ENCODE measurements around the gene FBLN1.

Gene FBLN1

DNA sequence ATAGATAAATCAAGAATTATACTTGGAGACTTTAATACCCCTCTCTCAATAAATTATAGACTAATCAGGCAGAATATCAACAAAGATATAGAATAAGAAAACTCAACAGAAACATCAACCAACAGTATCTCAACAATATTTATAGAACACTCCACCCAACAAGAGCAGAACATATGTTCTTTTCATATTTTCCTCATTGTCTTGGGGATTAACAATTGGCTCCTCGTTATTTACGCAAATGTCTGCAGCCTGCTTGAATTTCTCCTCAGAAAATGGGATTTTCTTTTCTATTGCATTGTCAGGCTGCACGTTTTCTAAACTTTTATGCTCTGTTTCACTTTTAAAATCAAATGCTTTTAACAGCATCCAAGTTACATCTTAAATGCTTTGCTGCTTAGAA, 37.0 kb upstream of the FBLN1 start:
- no peak overlapping the region for H3K27ac ChIP-seq
- TF ChIP-seq, protein P1, sequence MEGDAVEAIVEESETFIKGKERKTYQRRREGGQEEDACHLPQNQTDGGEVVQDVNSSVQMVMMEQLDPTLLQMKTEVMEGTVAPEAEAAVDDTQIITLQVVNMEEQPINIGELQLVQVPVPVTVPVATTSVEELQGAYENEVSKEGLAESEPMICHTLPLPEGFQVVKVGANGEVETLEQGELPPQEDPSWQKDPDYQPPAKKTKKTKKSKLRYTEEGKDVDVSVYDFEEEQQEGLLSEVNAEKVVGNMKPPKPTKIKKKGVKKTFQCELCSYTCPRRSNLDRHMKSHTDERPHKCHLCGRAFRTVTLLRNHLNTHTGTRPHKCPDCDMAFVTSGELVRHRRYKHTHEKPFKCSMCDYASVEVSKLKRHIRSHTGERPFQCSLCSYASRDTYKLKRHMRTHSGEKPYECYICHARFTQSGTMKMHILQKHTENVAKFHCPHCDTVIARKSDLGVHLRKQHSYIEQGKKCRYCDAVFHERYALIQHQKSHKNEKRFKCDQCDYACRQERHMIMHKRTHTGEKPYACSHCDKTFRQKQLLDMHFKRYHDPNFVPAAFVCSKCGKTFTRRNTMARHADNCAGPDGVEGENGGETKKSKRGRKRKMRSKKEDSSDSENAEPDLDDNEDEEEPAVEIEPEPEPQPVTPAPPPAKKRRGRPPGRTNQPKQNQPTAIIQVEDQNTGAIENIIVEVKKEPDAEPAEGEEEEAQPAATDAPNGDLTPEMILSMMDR (IDR thresholded peaks at IDR 0.05), result no peak
- intact Hi-C loops (cut with DNase I; ENCODE audit: low total_unique reads), result no loop called here
- H3K9me3 ChIP-seq, result peaks cover 0 to 5% (median 4%) of the 10 kb centered on the region in 3 donors
- H3K4me1 ChIP-seq, result peaks cover 0 to 29% (median 18%) of the 10 kb centered on the region in 4 donors
- DNase-seq, result no peak
- H3K4me3 ChIP-seq, result no peak overlapping the region
- no peaks in the 10 kb centered on the region for H3K36me3 ChIP-seq
- no peaks in the 10 kb centered on the region for H3K27me3 ChIP-seq

DNA sequence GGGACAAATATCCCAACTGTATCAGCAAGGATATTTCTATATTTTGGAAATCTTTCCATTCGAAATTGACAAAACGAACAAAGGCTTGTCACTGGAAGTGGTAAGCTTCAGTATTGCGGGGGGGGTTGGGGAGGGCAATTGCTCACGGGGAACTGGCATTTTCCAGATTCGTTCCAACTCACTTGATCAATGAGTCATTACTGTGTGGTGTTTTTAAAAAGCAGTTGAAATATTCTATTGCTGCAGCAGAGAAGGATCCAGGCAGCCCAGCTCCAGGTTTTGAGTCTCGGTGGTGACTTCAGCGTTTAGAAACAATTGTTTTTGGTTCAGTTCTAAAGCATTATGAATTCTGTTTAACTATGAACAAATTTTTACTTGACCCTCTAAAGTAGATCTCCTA, 33.8 kb upstream of the FBLN1 start:
- Histone ChIP-seq H3K27me3 (no peaks in the 10 kb centered on the region), H3K36me3 (no peaks in the 10 kb centered on the region), H3K27ac (peak overlapping the region; percentile 77 to 78), H3K4me1 (peaks cover 0 to 53% (median 27%) of the 10 kb centered on the region in 4 donors), H3K9me3 (peaks cover 0 to 5% (median 4%) of the 10 kb centered on the region in 3 donors), H3K4me3 (no peak overlapping the region)
- intact Hi-C loops (cut with DNase I; ENCODE audit: low total_unique reads), result no loop called here
- DNase-seq, result peak; percentile 52 to 76
- TF ChIP-seq, protein P1 (IDR thresholded peaks at IDR 0.05), result no peak

DNA sequence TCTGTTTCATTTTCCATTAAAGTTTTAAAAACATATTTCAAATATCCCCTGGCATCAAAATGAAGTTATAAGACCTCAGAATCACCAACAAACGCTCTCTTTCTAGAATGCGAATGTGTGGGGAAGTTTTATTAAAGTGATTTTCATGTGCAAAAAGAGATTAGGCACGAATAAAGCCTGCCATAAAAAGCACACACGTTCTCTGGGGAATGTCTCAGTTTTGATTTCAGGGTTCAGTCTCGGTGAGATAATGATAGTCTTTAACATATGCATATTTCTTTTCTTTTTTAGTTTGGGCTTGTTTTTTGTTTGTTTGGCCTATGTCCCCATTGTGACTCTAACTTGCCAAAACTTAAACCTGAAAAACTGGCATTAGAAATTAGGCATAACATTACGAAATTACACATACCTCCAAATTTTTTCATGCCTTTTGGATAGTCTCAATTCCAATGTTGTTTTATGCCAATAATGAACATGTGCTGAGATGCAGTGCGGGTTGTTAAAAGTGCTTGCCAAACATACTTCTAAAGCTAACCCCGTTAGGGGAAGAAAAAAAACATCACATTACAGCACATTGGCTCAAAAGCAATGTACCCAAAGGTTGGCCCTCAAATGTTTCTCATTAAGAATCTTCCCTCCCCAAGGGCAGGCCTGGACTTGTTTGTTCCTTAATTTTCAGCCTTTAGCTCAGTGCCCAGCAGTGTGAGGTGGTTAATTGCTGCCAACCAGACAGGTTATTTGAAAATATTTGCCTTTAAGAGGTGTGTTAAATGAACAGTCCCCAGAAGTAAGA, 33.2 kb upstream of the FBLN1 start:
- H3K9me3 ChIP-seq, result peaks cover 0 to 5% (median 4%) of the 10 kb centered on the region in 3 donors
- peak in 1 of 2 donors; percentile 53 for DNase-seq
- H3K27me3 ChIP-seq, result no peaks in the 10 kb centered on the region
- peak overlapping the region; percentile 77 to 78 for H3K27ac ChIP-seq
- intact Hi-C loops (cut with DNase I; ENCODE audit: low total_unique reads), result no loop called here
- H3K4me1 ChIP-seq, result peaks cover 0 to 59% (median 27%) of the 10 kb centered on the region in 4 donors
- TF ChIP-seq, protein P1 (IDR thresholded peaks at IDR 0.05), result no peak
- no peaks in the 10 kb centered on the region for H3K36me3 ChIP-seq
- H3K4me3 ChIP-seq, result no peak overlapping the region

DNA sequence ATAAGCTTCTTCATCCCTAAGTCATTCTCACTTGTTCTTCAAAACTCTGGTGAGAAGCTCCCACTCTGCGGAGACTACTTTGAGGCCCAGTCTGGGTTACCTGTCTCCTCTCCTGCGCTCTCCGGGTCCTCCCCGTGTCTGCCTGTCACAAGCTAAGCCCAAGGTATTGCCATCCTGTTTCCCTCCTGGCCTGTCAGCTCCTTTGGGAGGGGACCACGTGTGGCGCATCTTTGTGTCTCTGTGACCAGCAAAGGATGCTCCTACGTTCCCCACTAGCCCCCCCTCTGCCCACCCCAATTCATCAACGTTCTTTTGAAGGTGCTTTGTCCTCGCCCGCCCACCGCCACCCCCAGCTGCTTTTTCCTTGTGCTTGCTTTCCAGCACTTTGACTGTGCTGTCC, 31.8 kb upstream of the FBLN1 start:
- Histone ChIP-seq H3K36me3 (no peaks in the 10 kb centered on the region), H3K27ac (peak overlapping the region; percentile 77 to 78), H3K9me3 (peaks cover 0 to 5% (median 4%) of the 10 kb centered on the region in 3 donors), H3K4me1 (peaks cover 0 to 66% (median 30%) of the 10 kb centered on the region in 4 donors), H3K4me3 (no peak overlapping the region), H3K27me3 (no peaks in the 10 kb centered on the region)
- TF ChIP-seq, protein P1 (IDR thresholded peaks at IDR 0.05), result no peak
- DNase-seq, result peak in 1 of 2 donors; percentile 62
- intact Hi-C loops (cut with DNase I; ENCODE audit: low total_unique reads), result no loop called here

DNA sequence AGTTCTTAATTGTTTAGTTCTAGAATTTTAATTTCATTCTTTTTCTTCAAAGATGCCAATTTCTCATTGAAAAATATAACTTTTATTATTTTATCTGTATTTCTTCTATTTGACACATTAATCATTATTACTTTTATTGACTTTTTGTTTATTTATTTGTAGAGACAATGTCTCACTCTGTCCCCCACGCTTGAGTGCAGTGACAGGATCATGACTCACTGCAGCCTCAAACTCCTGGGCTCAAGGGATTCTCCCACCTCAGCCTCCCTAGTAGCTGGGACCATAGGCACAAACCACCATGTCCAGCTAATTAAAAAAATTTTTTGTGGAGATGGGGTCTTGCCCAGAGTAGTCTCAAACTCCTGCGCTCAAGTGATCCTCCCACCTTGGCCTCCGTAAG, 30.3 kb upstream of the FBLN1 start:
- H3K4me1 ChIP-seq, result peaks cover 0 to 82% (median 39%) of the 10 kb centered on the region in 4 donors
- peak in 1 of 2 donors; percentile 28 for DNase-seq
- H3K36me3 ChIP-seq, result no peaks in the 10 kb centered on the region
- H3K9me3 ChIP-seq, result no peaks in the 10 kb centered on the region
- H3K4me3 ChIP-seq, result no peak overlapping the region
- peak overlapping the region; percentile 77 to 78 for H3K27ac ChIP-seq
- H3K27me3 ChIP-seq, result no peaks in the 10 kb centered on the region
- intact Hi-C loops (cut with DNase I; ENCODE audit: low total_unique reads), result no loop called here
- TF ChIP-seq, protein P1 (IDR thresholded peaks at IDR 0.05), result no peak

Data from tibial artery (tissue), 4 donors.